C4-2B (cell line): ENCODE results near the gene EFNA5.

Source experiments
- CTCF ChIP-seq: fragments of 450-650 bp; conservative IDR thresholded peaks from 2 replicates; pipeline ENCODE4 v1.5.1; 2017; ENCODE audit warnings: mild to moderate bottlenecking
- ZFX ChIP-seq: fragments of 450-650 bp; IDR thresholded peaks from 2 replicates; pipeline ENCODE4 v1.6.1; 2017

- TF ChIP-seq CTCF (no peak), ZFX (no peak)
Measured at GRCh38 chr5:107415762-107416161, 255.0 kb downstream of the EFNA5 start.
